Brain microvascular endothelial cell (primary cell): Measurements from ENCODE around the gene RANBP3.

ENCODE experiments used
- DNase-seq: peaks from one replicate; pipeline ENCODE4 v3.0.0-alpha.2; 2020
- H3K27ac ChIP-seq: fragments of 250-450 bp; sonication (Bioruptor Pico); 2 replicates; pipeline ENCODE4 v1.5.1; 2020; ENCODE audit warnings: mild to moderate bottlenecking, moderate library complexity
- H3K27me3 ChIP-seq: fragments of 250-450 bp; sonication (Bioruptor Pico); replicated peaks from 2 replicates; pipeline ENCODE4 v1.5.1; 2020; ENCODE audit warnings: mild to moderate bottlenecking
- H3K36me3 ChIP-seq: fragments of 250-450 bp; sonication (Bioruptor Pico); replicated peaks from 2 replicates; pipeline ENCODE4 v1.5.1; 2020; ENCODE audit warnings: mild to moderate bottlenecking
- H3K4me3 ChIP-seq: 2 replicates; pipeline ENCODE4 v1.5.1; 2011; ENCODE audit warnings: low read depth, mild to moderate bottlenecking, control low read depth, low read length, moderate library complexity
- CTCF ChIP-seq: IDR thresholded peaks from 2 replicates; pipeline ENCODE4 v1.5.1; 2011; ENCODE audit warnings: low read depth, mild to moderate bottlenecking, moderate library complexity, low read length, control low read depth, inconsistent platforms; ENCODE audit errors: missing control alignments
- in situ Hi-C: cut with HindIII; loops from 2 replicates; pipeline ENCODE4 v1.10.0; 2017; ENCODE audit warnings: low sequenced_read_pairs, low pct_ligation_motif_present

Gene RANBP3

GRCh38 chr19:6017576-6017975, 39.6 kb upstream of the RANBP3 start:
- Histone ChIP-seq H3K27ac (no peak overlapping the region), H3K4me3 (no peak overlapping the region), H3K36me3 (no peaks in the 10 kb centered on the region), H3K27me3 (no peaks in the 10 kb centered on the region)
- in situ Hi-C loops = no loop called here
- TF ChIP-seq CTCF = no peak
- DNase-seq = no peak

GRCh38 chr19:6015841-6016545, 38.1 kb upstream of the RANBP3 start:
- no peak for DNase-seq
- Histone ChIP-seq H3K4me3 (no peak overlapping the region), H3K27ac (no peak overlapping the region), H3K36me3 (no peaks in the 10 kb centered on the region), H3K27me3 (no peaks in the 10 kb centered on the region)
- in situ Hi-C loops = no loop called here
- no peak for TF ChIP-seq CTCF

- H3K27me3 ChIP-seq = no peaks in the 10 kb centered on the region
- no peak for TF ChIP-seq CTCF
- no peak overlapping the region for H3K27ac ChIP-seq
- DNase-seq = no peak
- H3K4me3 ChIP-seq = no peak overlapping the region
- no peaks in the 10 kb centered on the region for H3K36me3 ChIP-seq
- in situ Hi-C loops = no loop called here
These were observed 36.7 kb upstream of the RANBP3 start for GRCh38 chr19:6014551-6015135.

- in situ Hi-C loops = no loop called here
- Histone ChIP-seq H3K4me3 (no peak overlapping the region), H3K27ac (no peak overlapping the region), H3K36me3 (no peaks in the 10 kb centered on the region), H3K27me3 (no peaks in the 10 kb centered on the region)
- no peak for DNase-seq
- TF ChIP-seq CTCF = no peak
These were observed 34.7 kb upstream of the RANBP3 start for GRCh38 chr19:6012426-6013170.

- Histone ChIP-seq H3K4me3 (no peak overlapping the region), H3K27ac (no peak overlapping the region), H3K27me3 (no peaks in the 10 kb centered on the region), H3K36me3 (no peaks in the 10 kb centered on the region)
- in situ Hi-C loops = no loop called here
- TF ChIP-seq CTCF = no peak
- no peak for DNase-seq
These were observed 33.9 kb upstream of the RANBP3 start for GRCh38 chr19:6011794-6012193.
